ENCODE data around the gene CAPN7.

CAPN7 gene

GRCh38 chr3:15273227-15273626 lies 67.2 kb downstream of the CAPN7 start:
- no peak for DNase-seq (ENCODE audit: low read depth in 3 of 3)

GRCh38 chr3:15276028-15276724 lies 70.1 kb downstream of the CAPN7 start:
- no peak for DNase-seq (ENCODE audit: low read depth in 3 of 3)

GRCh38 chr3:15277861-15278500 lies 71.9 kb downstream of the CAPN7 start:
- no peak for DNase-seq (ENCODE audit: low read depth in 3 of 3)

- no peak for DNase-seq (ENCODE audit: low read depth in 3 of 3)
Measured at GRCh38 chr3:15279205-15279604, 73.2 kb downstream of the CAPN7 start.

GRCh38 chr3:15279671-15280402 lies 73.8 kb downstream of the CAPN7 start:
- DNase-seq (ENCODE audit: low read depth in 3 of 3): no peak

GRCh38 chr3:15280853-15281532 lies 74.9 kb downstream of the CAPN7 start:
- DNase-seq (ENCODE audit: low read depth in 3 of 3): no peak

GRCh38 chr3:15281817-15282216 lies 75.8 kb downstream of the CAPN7 start:
- no peak for DNase-seq (ENCODE audit: low read depth in 3 of 3)

- DNase-seq (ENCODE audit: low read depth in 3 of 3): no peak
Measured at GRCh38 chr3:15283702-15284101, 77.7 kb downstream of the CAPN7 start.

- no peak for DNase-seq (ENCODE audit: low read depth in 3 of 3)
Measured at GRCh38 chr3:15284121-15284889, 78.3 kb downstream of the CAPN7 start.

GRCh38 chr3:15286022-15286421 lies 80.0 kb downstream of the CAPN7 start:
- DNase-seq (ENCODE audit: low read depth in 3 of 3): no peak

GRCh38 chr3:15287565-15288330 lies 81.7 kb downstream of the CAPN7 start:
- DNase-seq (ENCODE audit: low read depth in 3 of 3): no peak

- DNase-seq (ENCODE audit: low read depth in 3 of 3): no peak
Measured at GRCh38 chr3:15288331-15289035, 82.4 kb downstream of the CAPN7 start.

GRCh38 chr3:15289661-15290060 lies 83.6 kb downstream of the CAPN7 start:
- no peak for DNase-seq (ENCODE audit: low read depth in 3 of 3)

- no peak for DNase-seq (ENCODE audit: low read depth in 3 of 3)
Measured at GRCh38 chr3:15290736-15291135, 84.7 kb downstream of the CAPN7 start.

GRCh38 chr3:15291589-15292541 lies 85.8 kb downstream of the CAPN7 start:
- peak in 1 of 3 experiments; percentile 36 for DNase-seq (ENCODE audit: low read depth in 3 of 3)

- no peak for DNase-seq (ENCODE audit: low read depth in 3 of 3)
Measured at GRCh38 chr3:15292765-15293522, 86.9 kb downstream of the CAPN7 start.

- DNase-seq (ENCODE audit: low read depth in 3 of 3): no peak
Measured at GRCh38 chr3:15294929-15295328, 88.9 kb downstream of the CAPN7 start.

GRCh38 chr3:15295506-15295905 lies 89.5 kb downstream of the CAPN7 start:
- DNase-seq (ENCODE audit: low read depth in 3 of 3): no peak

Measured in stimulated activated CD4-positive, alpha-beta T cell treated with anti-CD3 and anti-CD28 coated beads, TNF-alpha, amount 100 ng/mL, for 24 hours (primary cell).